HG02588 (cell line): ENCODE data around the gene TMEM144.

ENCODE experiments used
- ATAC-seq: cut with Tn5 transposase; IDR thresholded peaks from one replicate; pipeline ENCODE4 v1.9.1; 2021; ENCODE audit warnings: mild to moderate bottlenecking, moderate library complexity; ENCODE audit not compliant: unreplicated experiment

TMEM144 gene

DNA sequence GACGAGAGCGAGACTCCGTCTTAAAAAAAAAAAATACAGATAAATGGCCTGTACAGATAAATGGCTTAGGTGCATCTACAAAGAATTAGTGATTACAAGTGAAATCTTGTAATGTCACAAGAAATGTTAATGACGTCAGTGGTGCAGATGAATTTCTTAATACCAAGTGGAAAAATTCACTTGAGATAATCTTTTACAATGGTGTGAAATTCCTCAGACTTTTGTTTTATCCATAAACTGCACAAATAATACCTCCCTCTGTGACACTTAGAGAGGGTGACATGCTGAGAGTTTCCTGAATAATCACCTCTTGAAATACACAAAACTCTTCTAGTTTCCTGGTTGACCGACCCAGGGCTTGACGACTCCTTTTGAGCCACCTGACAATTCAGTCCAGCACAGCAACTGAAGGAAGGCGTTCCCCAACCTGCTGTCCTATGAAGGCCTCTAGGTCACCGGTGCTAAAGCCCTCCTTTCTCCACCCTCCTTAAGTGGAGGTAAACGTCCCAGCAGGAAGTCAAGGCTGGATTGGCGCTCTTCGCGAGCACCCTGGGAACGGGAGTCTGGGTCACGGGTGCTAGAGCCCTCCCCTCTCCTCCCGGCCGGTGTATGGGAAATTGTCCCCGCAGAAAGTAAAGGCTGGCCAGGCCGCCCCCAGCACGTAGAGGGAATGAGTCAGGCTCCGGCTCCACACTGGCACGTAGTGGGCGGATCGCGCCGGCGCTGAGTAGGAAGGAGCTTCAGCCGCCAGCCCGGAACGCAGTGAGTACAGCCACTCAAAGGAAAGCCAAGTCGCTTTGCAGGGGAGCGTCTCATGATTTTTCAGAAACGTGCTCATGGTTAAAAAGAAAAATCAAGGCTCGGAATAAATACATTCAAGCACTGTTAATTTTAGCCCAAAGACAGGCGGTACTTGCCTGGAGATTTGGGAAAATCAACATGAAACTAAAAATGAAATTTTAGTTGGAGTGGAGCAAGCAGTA, at the start of gene TMEM144:
Gene TMEM144 (plus strand): TSS at position 662 of the 983 bp plus-strand sequence. CDS start 2,182 bp downstream, outside the sequence.
- peak; percentile 96 for ATAC-seq

DNA sequence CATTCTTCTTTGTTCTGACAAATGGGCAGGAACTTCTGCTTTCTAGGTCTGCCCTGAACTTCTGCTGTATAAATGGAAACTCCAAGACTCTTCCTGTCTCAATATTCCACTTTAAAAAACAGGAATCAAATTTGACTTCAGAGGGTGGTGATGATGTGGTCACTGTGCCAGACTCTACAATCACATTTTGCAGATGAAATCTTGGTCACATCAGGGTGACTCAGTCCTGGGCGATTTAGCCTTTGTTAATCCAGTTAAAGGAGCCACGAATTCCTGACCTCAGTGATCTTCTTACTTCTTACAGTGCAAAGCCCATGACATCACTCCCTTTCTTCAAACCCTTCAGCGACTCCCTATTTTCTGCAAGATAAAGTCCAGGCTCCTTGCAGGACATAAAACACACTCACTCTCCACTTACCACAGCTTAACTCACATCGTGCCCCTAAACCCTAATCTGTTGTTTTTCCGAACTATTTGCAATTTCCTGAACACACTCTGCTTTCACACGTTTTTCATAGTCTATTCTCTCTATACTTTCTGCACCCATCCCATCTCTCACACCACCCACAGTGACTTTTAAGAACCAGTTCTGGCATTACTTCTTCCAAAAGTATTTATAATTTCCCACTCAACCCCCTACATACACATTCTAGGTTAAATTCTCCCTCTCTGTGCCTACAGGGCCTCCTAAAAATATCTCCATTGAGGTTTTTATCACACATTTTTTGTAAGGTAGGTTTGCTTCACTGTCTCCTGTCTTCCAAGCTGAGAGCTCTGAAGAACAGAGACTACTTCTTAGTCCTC, 48.5 kb upstream of the TMEM144 start:
- no peak for ATAC-seq

DNA sequence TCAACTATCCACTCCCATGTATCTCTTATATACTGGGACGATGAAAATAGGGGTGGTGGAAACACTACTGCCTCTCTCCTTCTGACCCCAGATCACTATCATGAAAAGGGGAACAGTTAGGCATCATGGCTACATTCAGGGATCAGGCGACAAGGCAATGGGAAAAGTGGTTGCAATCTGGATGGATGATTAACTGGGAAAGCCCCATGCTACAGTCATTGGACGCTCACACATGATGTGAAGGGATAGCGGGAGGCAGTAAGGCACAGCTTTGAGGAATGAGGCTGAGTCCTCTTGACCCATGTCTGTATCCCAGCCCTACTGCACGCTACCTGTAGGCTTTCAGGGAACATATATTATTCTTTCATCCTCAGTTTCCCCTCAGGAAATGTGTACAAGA, 47.7 kb upstream of the TMEM144 start:
- ATAC-seq: no peak

GRCh38 chr4:158163941-158164767, 46.1 kb upstream of the TMEM144 start:
- ATAC-seq: no peak

DNA sequence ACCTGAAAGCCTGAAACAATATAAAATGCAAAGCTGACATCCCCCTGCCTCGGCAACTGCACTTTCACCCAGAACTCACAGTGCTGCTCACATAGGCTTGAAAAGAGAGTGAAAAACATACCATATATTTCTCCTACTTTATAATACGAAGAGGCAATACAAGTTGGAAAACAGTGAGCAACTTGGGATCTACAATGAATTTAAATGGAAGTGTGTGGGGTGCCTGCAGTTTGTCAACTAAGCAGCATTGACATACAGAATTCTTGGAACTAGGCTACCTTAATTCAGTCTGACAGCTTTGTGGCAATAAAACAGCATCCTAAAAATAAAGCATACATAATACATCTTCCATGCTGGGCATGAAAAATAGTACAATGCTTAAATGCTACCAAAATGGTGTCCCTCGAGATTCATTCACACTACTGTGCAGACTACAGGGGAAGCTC, 45.5 kb upstream of the TMEM144 start:
- no peak for ATAC-seq

- ATAC-seq: no peak
Observed at GRCh38 chr4:158166701-158167100, 43.6 kb upstream of the TMEM144 start.

GRCh38 chr4:158168606-158169005, 41.7 kb upstream of the TMEM144 start:
- ATAC-seq: no peak

DNA sequence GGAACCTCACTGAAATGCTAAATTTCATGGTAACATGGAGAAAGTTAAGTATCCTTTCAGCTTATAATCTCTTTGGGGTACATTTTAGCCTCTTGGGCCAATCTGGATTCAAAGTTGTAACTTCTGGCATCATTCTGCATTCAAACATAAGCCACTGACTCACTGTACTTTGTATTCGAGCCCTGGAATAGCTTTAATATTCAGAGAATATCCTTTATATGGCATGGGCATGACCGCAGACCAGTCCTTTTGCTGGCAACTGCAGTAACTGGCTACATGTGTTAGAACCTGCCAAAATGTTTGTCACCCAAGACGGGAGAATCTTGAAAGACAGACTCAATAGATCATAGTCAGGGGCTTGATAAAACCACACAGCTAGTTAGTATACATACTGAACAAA, 40.8 kb upstream of the TMEM144 start:
- no peak for ATAC-seq

DNA sequence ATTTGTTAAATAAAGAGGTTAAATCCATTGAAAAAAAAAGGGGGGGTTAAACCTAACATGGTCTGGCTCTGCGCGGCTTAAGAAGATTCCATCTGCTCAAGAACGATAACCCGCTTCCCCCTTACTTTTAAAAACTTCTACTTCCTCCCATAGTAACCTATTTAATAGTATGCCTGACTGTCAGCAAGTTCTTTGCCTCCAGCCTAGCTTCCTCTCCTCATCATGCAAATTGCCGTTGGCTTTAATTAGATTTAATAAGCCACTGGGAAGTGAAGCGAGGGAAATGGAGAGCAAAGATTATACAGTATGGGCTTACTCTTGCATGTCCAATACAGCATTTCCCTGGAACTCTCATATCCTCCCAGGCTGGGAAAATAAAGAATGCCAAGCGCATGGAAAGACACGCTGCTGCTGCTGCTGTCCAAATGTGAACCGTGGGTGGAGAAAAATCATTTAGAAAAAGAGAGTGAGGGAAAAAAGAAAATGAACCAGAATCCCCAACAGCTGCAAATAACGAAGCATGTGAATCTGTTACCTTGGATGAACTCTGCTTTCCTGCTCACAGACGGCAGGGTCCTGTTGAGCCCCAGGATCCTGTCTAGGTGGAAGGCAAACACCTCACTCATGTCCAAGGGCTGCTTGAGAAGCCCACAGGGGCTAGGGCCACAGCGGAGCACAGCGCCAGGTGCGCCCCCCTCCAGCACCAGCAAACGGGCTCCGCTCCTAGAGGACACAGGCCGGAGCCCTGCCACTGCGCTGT, 40.2 kb upstream of the TMEM144 start:
- no peak for ATAC-seq

DNA sequence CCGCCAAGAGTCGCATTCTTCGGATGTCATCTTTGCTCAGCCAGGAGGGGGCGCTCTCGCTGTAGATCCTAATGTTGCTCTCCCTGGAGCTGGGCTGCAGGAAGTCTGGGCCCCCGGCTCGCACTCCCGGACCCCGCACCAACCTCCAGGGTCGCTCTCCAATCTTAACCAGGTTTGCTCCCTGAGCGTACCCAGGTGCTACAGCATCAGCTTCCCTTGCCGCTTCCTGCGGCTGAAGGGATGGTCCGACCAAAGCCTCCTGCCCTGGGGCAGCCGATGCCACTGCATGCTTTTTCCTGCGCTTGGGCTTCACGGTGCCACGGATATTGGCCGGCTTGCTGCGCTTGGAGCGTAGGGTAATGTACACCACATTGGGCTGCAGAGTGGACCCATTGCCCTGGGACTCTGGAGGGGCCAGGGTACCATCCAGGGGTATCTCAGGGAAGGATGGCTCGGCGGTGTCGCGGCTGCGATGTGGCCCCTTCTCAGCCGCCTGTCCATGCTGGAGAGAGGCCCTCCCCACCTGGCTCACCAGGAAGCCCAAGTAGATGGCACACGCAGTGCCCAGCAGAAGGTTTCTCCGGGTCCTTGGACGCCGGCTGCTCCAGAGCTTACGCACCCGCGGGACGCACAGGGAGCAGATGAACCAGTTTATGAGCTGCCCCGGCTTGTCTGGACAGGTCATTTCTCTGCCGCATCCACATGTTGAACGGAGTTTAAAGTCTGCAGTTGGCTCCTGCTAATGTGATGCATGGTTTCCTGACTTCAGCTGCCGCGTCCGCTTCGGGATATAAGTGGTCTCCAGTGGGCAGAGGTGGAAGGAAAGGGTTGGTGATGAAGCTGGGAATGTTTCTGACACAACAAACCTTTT, 39.4 kb upstream of the TMEM144 start:
- no peak for ATAC-seq

- no peak for ATAC-seq
Observed at GRCh38 chr4:158172261-158173258, 37.7 kb upstream of the TMEM144 start, which contains the start of gene GASK1B. GASK1B (minus strand) TSS chr4:158173025; CDS start chr4:158171375, 1,650 bp downstream.

GRCh38 chr4:158176108-158176507, 34.2 kb upstream of the TMEM144 start:
- ATAC-seq: no peak

- no peak for ATAC-seq
Observed at GRCh38 chr4:158176776-158177175, 33.5 kb upstream of the TMEM144 start.

GRCh38 chr4:158179465-158179864, 30.8 kb upstream of the TMEM144 start:
- ATAC-seq: no peak

GRCh38 chr4:158181906-158182305, 28.4 kb upstream of the TMEM144 start:
- ATAC-seq: no peak

- ATAC-seq: no peak
Observed at GRCh38 chr4:158182736-158183135, 27.6 kb upstream of the TMEM144 start.

- no peak for ATAC-seq
Observed at GRCh38 chr4:158186815-158187214, 23.5 kb upstream of the TMEM144 start.

- ATAC-seq: no peak
Observed at GRCh38 chr4:158189422-158189821, 20.9 kb upstream of the TMEM144 start.
